CD4-positive, alpha-beta memory T cell (primary cell): Measurements from ENCODE around the gene RETREG1. TPM values are rescaled to one million over a fixed set of nuclear protein-coding genes. Genes with fewer than 3 reads are reported as not detected.
A peak's percentile ranks its signal among the peaks of the same experiment; 100 is the strongest.

Experiments
- CTCF ChIA-PET: fragments of 350-600 bp; sonication (Branson Sonifier 250); formaldehyde crosslinking; loops from one replicate; lab custom pipeline; 2021; ENCODE audit warnings: inconsistent platforms; ENCODE audit not compliant: partially characterized antibody; lab: Charles Lee
- POLR2A ChIA-PET: fragments of 350-600 bp; sonication (Branson Sonifier 250); formaldehyde crosslinking; loops from one replicate; lab custom pipeline; 2021; ENCODE audit not compliant: partially characterized antibody; lab: Charles Lee
- DNase-seq, 5 donors: peaks; one replicate each; pipeline versions ENCODE4 v3.0.0 to v3.0.0-alpha.2; 2020 to 2022; ENCODE audit warnings: mixed read lengths in 1 of 5
- H3K27ac ChIP-seq: one replicate; pipeline ENCODE4 v1.7.0; 2013; ENCODE audit warnings: low read depth, low read length
- H3K27me3 ChIP-seq: 2 replicates; pipeline ENCODE4 v1.7.0; 2013; ENCODE audit warnings: mild to moderate bottlenecking, low read length, moderate library complexity; ENCODE audit not compliant: insufficient read depth
- H3K36me3 ChIP-seq: 2 replicates; pipeline ENCODE4 v1.7.0; 2013; ENCODE audit warnings: mild to moderate bottlenecking, low read length, moderate library complexity; ENCODE audit not compliant: insufficient read depth
- H3K4me1 ChIP-seq: 2 replicates; pipeline ENCODE4 v1.7.0; 2013; ENCODE audit warnings: mild to moderate bottlenecking, low read length, moderate library complexity; ENCODE audit not compliant: insufficient read depth
- H3K4me3 ChIP-seq, 2 donors: one replicate each; pipeline ENCODE4 v1.7.0; 2013; ENCODE audit warnings: low read length in 2 of 2, mild to moderate bottlenecking in 1 of 2
- H3K9me3 ChIP-seq, 2 donors: one replicate each; pipeline ENCODE4 v1.7.0; 2013; ENCODE audit warnings: low read length in 2 of 2, control low read depth in 1 of 2; ENCODE audit not compliant: control insufficient read depth in 1 of 2
- H3K27ac Mint-ChIP-seq, 7 donors: one replicate each; pipeline ENCODE4 v1.8.0; 2020 to 2021; ENCODE audit warnings: mixed read lengths in 7 of 7, mild to moderate bottlenecking in 6 of 7, inconsistent platforms in 3 of 7, moderate library complexity in 3 of 7
- H3K27me3 Mint-ChIP-seq, 2 donors: one replicate each; pipeline ENCODE4 v1.8.0; 2020 to 2021; ENCODE audit warnings: mixed read lengths in 2 of 2
- H3K36me3 Mint-ChIP-seq, 2 donors: one replicate each; pipeline ENCODE4 v1.8.0; 2020 to 2021; ENCODE audit warnings: mixed read lengths in 2 of 2, inconsistent platforms in 1 of 2, mild to moderate bottlenecking in 1 of 2
- H3K4me1 Mint-ChIP-seq, 4 donors: one replicate each; pipeline ENCODE4 v1.8.0; 2020 to 2021; ENCODE audit warnings: mixed read lengths in 4 of 4, mild to moderate bottlenecking in 1 of 4
- H3K4me3 Mint-ChIP-seq, 8 donors: one replicate each; pipeline ENCODE4 v1.8.0; 2020 to 2021; ENCODE audit warnings: mixed read lengths in 8 of 8, mild to moderate bottlenecking in 7 of 8, moderate library complexity in 6 of 8, inconsistent platforms in 3 of 8
- H3K9me3 Mint-ChIP-seq, 8 donors: one replicate each; pipeline ENCODE4 v1.8.0; 2020 to 2021; ENCODE audit warnings: mixed read lengths in 8 of 8, mild to moderate bottlenecking in 5 of 8, inconsistent platforms in 3 of 8, moderate library complexity in 1 of 8
- intact Hi-C: fragments of 100-400 bp; cut with micrococcal nuclease; formaldehyde crosslinking; loops from one replicate; pipeline ENCODE4 v1.15.1; 2023
- polyA plus RNA-seq, 2 donors: library from polyadenylated mRNA; unstranded; fragments of 300-500 nt; fragmentation: Illumina TruSeq; gene quantifications; one replicate each; pipeline ENCODE4 v1.2.3, GENCODE V29; 2021
- total RNA-seq, 2 experiments: library from RNA; stranded (reverse); gene quantifications; one replicate each; pipeline ENCODE4 v1.2.3, GENCODE V29; 2021

RETREG1 gene
- total and polyA plus RNA-seq, 4 experiments from 2014 or later = 26.6 to 79.5 (median 49.3) TPM

GRCh38 chr5:16639206-16639605 lies 22.4 kb upstream of the RETREG1 start:
- H3K27me3 Mint-ChIP-seq = no peaks in the 10 kb centered on the region
- peaks cover 0 to 6% of the 10 kb centered on the region in 2 donors for H3K36me3 Mint-ChIP-seq
- H3K36me3 ChIP-seq = no peaks in the 10 kb centered on the region
- H3K4me3 Mint-ChIP-seq = no peak overlapping the region
- H3K4me1 Mint-ChIP-seq = peaks cover 1 to 6% (median 2%) of the 10 kb centered on the region in 4 donors
- H3K9me3 ChIP-seq = no peaks in the 10 kb centered on the region
- ChIA-PET POLR2A (no interaction called here), CTCF (interaction anchor here (1.2 kb wide), 1 partner anchor 8 kb away, joined by 3 read pairs; no protein-coding TSS in a partner anchor)
- no peak overlapping the region for H3K27ac ChIP-seq
- no peak for DNase-seq
- no peaks in the 10 kb centered on the region for H3K9me3 Mint-ChIP-seq
- H3K4me3 ChIP-seq = no peak overlapping the region
- intact Hi-C loops = no loop called here
- H3K27ac Mint-ChIP-seq = no peak overlapping the region
- H3K27me3 ChIP-seq = no peaks in the 10 kb centered on the region
- H3K4me1 ChIP-seq = no peaks in the 10 kb centered on the region

- Histone ChIP-seq H3K27me3 (no peaks in the 10 kb centered on the region), H3K36me3 (no peaks in the 10 kb centered on the region), H3K4me3 (no peak overlapping the region), H3K27ac (no peak overlapping the region), H3K4me1 (peaks cover 35% of the 10 kb centered on the region), H3K9me3 (no peaks in the 10 kb centered on the region)
- ChIA-PET POLR2A (interaction anchor here (0.6 to 7.1 kb wide), 2 partner anchors 12 to 66 kb away, joined by 3 to 92 read pairs; partner anchors contain the start of gene RETREG1), CTCF (interaction anchor here (1.3 to 1.8 kb wide), 4 partner anchors 11 to 38 kb away, joined by 4 to 10 read pairs (median 8); partner anchors contain the start of gene RETREG1)
- H3K9me3 Mint-ChIP-seq = peaks cover 0 to 5% (median 0%) of the 10 kb centered on the region in 8 donors
- DNase-seq = no peak
- intact Hi-C loops = no loop called here
- no peaks in the 10 kb centered on the region for H3K36me3 Mint-ChIP-seq
- H3K4me1 Mint-ChIP-seq = peaks cover 24 to 68% (median 31%) of the 10 kb centered on the region in 4 donors
- H3K4me3 Mint-ChIP-seq = peak overlapping the region in 1 of 8 donors; percentile 77
- H3K27ac Mint-ChIP-seq = peak overlapping the region in 1 of 7 donors; percentile 94
- no peaks in the 10 kb centered on the region for H3K27me3 Mint-ChIP-seq
Measured at GRCh38 chr5:16628376-16628775, 11.6 kb upstream of the RETREG1 start.

DNA sequence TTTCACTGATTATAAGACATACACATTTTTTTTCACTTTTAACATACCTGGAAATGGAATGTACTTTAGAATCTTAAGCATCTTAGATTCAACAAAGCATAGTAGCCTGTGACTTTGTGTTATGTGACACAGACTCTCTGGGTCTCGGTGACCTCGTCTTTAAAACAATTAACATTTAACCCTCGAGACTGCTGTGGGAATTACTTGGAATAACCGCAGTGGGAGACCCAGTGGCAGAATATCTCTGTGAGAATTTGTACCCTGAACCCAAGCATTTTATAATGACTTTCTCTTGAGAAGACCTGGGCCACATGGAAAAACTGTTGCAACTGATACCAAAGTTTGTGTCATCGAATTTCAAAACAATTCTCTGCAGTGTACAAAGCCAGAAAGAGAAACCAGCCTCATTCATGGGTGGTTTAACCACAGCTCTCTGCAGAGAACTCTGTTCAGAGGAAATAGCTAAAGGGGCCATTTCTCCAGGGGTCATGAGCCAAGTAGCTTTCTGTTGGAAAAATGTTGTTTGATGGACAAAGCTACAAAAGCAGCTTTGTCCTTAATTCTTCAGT lies 10.0 kb upstream of the RETREG1 start:
- CTCF ChIA-PET = interaction anchor here (0.9 to 1.8 kb wide), 4 partner anchors 10 to 177 kb away, joined by 4 to 10 read pairs (median 8); partner anchors contain the start of gene RETREG1
- peak in 4 of 5 donors; percentile 14 to 40 (median 34) for DNase-seq
- Mint-ChIP-seq H3K4me1 (peaks cover 24 to 64% (median 30%) of the 10 kb centered on the region in 4 donors), H3K9me3 (peaks cover 0 to 5% (median 0%) of the 10 kb centered on the region in 8 donors), H3K36me3 (no peaks in the 10 kb centered on the region), H3K27ac (peak overlapping the region; percentile 30 to 89 (median 68)), H3K4me3 (peak overlapping the region in 5 of 8 donors; percentile 24 to 82 (median 37)), H3K27me3 (no peaks in the 10 kb centered on the region)
- POLR2A ChIA-PET = interaction anchor here (0.7 to 7.1 kb wide), 3 partner anchors 10 to 149 kb away, joined by 3 to 92 read pairs (median 4); partner anchors contain the start of gene RETREG1
- intact Hi-C loops = no loop called here
- no peak overlapping the region for H3K4me3 ChIP-seq
- H3K27me3 ChIP-seq = no peaks in the 10 kb centered on the region
- H3K9me3 ChIP-seq = no peaks in the 10 kb centered on the region
- H3K27ac ChIP-seq = no peak overlapping the region
- peaks cover 35% of the 10 kb centered on the region for H3K4me1 ChIP-seq
- no peaks in the 10 kb centered on the region for H3K36me3 ChIP-seq

DNA sequence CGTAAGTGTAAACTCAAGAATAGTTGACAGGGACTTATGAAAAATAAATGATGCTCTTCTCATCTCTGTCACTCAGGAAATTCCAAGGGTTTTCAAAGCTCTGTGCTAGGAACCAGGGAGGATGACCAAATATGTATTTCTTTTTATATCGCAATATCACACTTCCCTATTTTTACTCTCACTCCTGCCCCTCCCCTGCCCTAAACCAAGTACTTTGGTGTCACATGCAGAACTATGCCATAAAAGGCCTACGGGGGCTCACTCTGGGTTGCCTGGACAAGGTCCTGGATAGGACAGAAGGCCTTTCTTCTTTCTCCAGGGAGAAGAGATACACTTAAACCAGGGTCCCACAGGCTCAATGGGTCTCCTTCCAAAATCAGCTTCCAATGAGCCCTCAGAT lies 8.3 kb upstream of the RETREG1 start:
- POLR2A ChIA-PET = interaction anchor here (7.1 kb wide), 1 partner anchor 9 kb away, joined by 92 read pairs; the partner anchor contains the start of gene RETREG1
- Histone ChIP-seq H3K27me3 (no peaks in the 10 kb centered on the region), H3K4me1 (peaks cover 32% of the 10 kb centered on the region), H3K4me3 (no peak overlapping the region), H3K36me3 (no peaks in the 10 kb centered on the region), H3K27ac (no peak overlapping the region), H3K9me3 (no peaks in the 10 kb centered on the region)
- DNase-seq = no peak
- Mint-ChIP-seq H3K27ac (no peak overlapping the region), H3K36me3 (no peaks in the 10 kb centered on the region), H3K9me3 (peaks cover 0 to 5% (median 0%) of the 10 kb centered on the region in 8 donors), H3K4me1 (peaks cover 20 to 52% (median 27%) of the 10 kb centered on the region in 4 donors), H3K4me3 (no peak overlapping the region), H3K27me3 (no peaks in the 10 kb centered on the region)
- CTCF ChIA-PET = interaction anchor here (1.2 kb wide), 1 partner anchor 41 kb away, joined by 3 read pairs; no protein-coding TSS in a partner anchor
- intact Hi-C loops = no loop called here

DNA sequence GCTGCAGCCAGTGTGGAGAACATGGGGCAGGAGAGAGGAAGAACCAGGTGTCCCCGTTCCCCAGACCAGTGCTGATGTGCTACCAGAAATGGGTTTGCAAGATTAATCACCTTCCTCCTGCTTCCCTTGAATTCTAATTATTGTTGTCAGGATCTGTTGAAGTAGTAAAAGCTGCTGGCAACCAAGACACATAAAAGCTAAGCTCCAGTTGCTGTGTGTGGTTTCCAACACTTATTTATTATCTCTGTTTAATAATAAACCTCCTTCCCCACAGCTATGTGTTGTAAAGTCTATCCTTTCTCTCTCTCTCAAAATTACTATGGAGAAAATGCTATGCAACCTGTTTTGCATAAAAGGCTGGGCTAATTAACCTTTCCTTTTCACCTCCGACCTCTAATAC lies 2.3 kb upstream of the RETREG1 start:
- no peaks in the 10 kb centered on the region for H3K9me3 ChIP-seq
- Mint-ChIP-seq H3K4me1 (peaks cover 16 to 19% (median 17%) of the 10 kb centered on the region in 4 donors), H3K9me3 (no peaks in the 10 kb centered on the region), H3K27me3 (no peaks in the 10 kb centered on the region), H3K27ac (no peak overlapping the region), H3K36me3 (peaks cover 0 to 11% of the 10 kb centered on the region in 2 donors), H3K4me3 (no peak overlapping the region)
- H3K27ac ChIP-seq = no peak overlapping the region
- H3K4me1 ChIP-seq = peaks cover 35% of the 10 kb centered on the region
- no peak for DNase-seq
- POLR2A ChIA-PET = no interaction called here
- CTCF ChIA-PET = no interaction called here
- intact Hi-C loops = no loop called here
- no peak overlapping the region for H3K4me3 ChIP-seq
- H3K27me3 ChIP-seq = no peaks in the 10 kb centered on the region
- no peaks in the 10 kb centered on the region for H3K36me3 ChIP-seq

GRCh38 chr5:16618138-16618897 lies 1.5 kb upstream of the RETREG1 start:
- no peak for DNase-seq
- ChIA-PET CTCF (interaction anchor here (2.0 kb wide), 1 partner anchor 9 kb away, joined by 10 read pairs; no protein-coding TSS in a partner anchor), POLR2A (interaction anchor here (0.6 to 4.7 kb wide), 5 partner anchors 10 to 63 kb away, joined by 3 to 92 read pairs (median 9); no protein-coding TSS in a partner anchor)
- no peak overlapping the region for H3K4me3 ChIP-seq
- no peak overlapping the region for H3K4me3 Mint-ChIP-seq
- H3K36me3 ChIP-seq = no peaks in the 10 kb centered on the region
- no peak overlapping the region for H3K27ac Mint-ChIP-seq
- H3K27ac ChIP-seq = peak overlapping the region; percentile 91
- H3K27me3 ChIP-seq = no peaks in the 10 kb centered on the region
- H3K4me1 Mint-ChIP-seq = peaks cover 17 to 27% (median 23%) of the 10 kb centered on the region in 4 donors
- intact Hi-C loops = no loop called here
- H3K9me3 ChIP-seq = no peaks in the 10 kb centered on the region
- no peaks in the 10 kb centered on the region for H3K9me3 Mint-ChIP-seq
- peaks cover 0 to 11% of the 10 kb centered on the region in 2 donors for H3K36me3 Mint-ChIP-seq
- H3K4me1 ChIP-seq = peaks cover 42% of the 10 kb centered on the region
- no peaks in the 10 kb centered on the region for H3K27me3 Mint-ChIP-seq
